WTC11 (cell line): ENCODE measurements around the gene KRT6A. TPM values are rescaled to one million over a fixed set of nuclear protein-coding genes. Genes with fewer than 3 reads are reported as not detected.

Source experiments
- ATAC-seq: fragments of 200-7000 bp; cut with Tn5 transposase; 2 replicates; pipeline ENCODE4 v1.10.0; 2021; ENCODE audit warnings: mild to moderate bottlenecking, moderate library complexity
- CTCF ChIA-PET: fragments of 300-600 bp; sonication (Branson Sonifier 250); formaldehyde crosslinking; loops from one replicate; lab custom pipeline; 2021; ENCODE audit warnings: antibody characterized with exemption; lab: Charles Lee
- POLR2A ChIA-PET: fragments of 350-600 bp; sonication (Branson Sonifier 250); formaldehyde crosslinking; loops from one replicate; lab custom pipeline; 2021; ENCODE audit warnings: antibody characterized with exemption; lab: Charles Lee
- DNase-seq: peaks from one replicate; pipeline ENCODE4 v3.0.0; 2021; ENCODE audit warnings: low spot score
- H3K27ac Mint-ChIP-seq: 2 replicates; pipeline ENCODE4 v1.8.0; 2021; ENCODE audit warnings: mixed read lengths
- H3K27me3 Mint-ChIP-seq: 2 replicates; pipeline ENCODE4 v1.8.0; 2021; ENCODE audit warnings: low read depth, mild to moderate bottlenecking, moderate library complexity, mixed read lengths
- H3K36me3 Mint-ChIP-seq: 2 replicates; pipeline ENCODE4 v1.8.0; 2021; ENCODE audit warnings: mixed read lengths
- H3K4me1 Mint-ChIP-seq: 2 replicates; pipeline ENCODE4 v1.8.0; 2022; ENCODE audit warnings: mixed read lengths
- H3K4me3 Mint-ChIP-seq: 2 replicates; pipeline ENCODE4 v1.8.0; 2021; ENCODE audit warnings: mild to moderate bottlenecking, moderate library complexity, mixed read lengths
- H3K9me3 Mint-ChIP-seq: 2 replicates; pipeline ENCODE4 v1.8.0; 2021; ENCODE audit warnings: mixed read lengths
- ATF2 ChIP-seq: sonication (generic); formaldehyde crosslinking; IDR thresholded peaks from 2 replicates; pipeline ENCODE4 v1.8.1; 2022; ENCODE audit warnings: low read depth, missing genetic modification reagents, borderline replicate concordance
- ATF6 ChIP-seq: sonication (generic); formaldehyde crosslinking; IDR thresholded peaks from 2 replicates; pipeline ENCODE4 v1.8.1; 2023; ENCODE audit warnings: mild to moderate bottlenecking, missing genetic modification reagents
- E2F1 ChIP-seq: sonication (generic); formaldehyde crosslinking; IDR thresholded peaks from 2 replicates; pipeline ENCODE4 v1.8.0; 2022; ENCODE audit warnings: mild to moderate bottlenecking, missing genetic modification reagents
- EMX1 ChIP-seq: fragments of 250-450 bp; sonication (Bioruptor Pico); IDR thresholded peaks from 2 replicates; pipeline ENCODE4 v1.8.0; 2021; ENCODE audit warnings: mild to moderate bottlenecking
- ERG ChIP-seq: fragments of 250-450 bp; sonication (Bioruptor Pico); IDR thresholded peaks from 2 replicates; pipeline ENCODE4 v1.8.0; 2021; ENCODE audit warnings: mild to moderate bottlenecking
- GABPB1 ChIP-seq: sonication (generic); formaldehyde crosslinking; IDR thresholded peaks from 2 replicates; pipeline ENCODE4 v1.8.1; 2023; ENCODE audit warnings: mild to moderate bottlenecking, missing genetic modification reagents
- HMGXB4 ChIP-seq: sonication (generic); formaldehyde crosslinking; IDR thresholded peaks from 2 replicates; pipeline ENCODE4 v1.8.1; 2023; ENCODE audit warnings: mild to moderate bottlenecking, moderate library complexity, missing genetic modification reagents
- IRF1 ChIP-seq: sonication (generic); formaldehyde crosslinking; IDR thresholded peaks from 2 replicates; pipeline ENCODE4 v1.8.0; 2023; ENCODE audit warnings: missing genetic modification reagents
- KAT7 ChIP-seq: sonication (generic); formaldehyde crosslinking; IDR thresholded peaks from 2 replicates; pipeline ENCODE4 v1.8.1; 2023; ENCODE audit warnings: missing genetic modification reagents, mild to moderate bottlenecking, borderline replicate concordance
- MLX ChIP-seq: sonication (generic); formaldehyde crosslinking; IDR thresholded peaks from 2 replicates; pipeline ENCODE4 v1.8.1; 2023; ENCODE audit warnings: mild to moderate bottlenecking, missing genetic modification reagents, moderate library complexity
- SMAD3 ChIP-seq: sonication (generic); formaldehyde crosslinking; IDR thresholded peaks from 2 replicates; pipeline ENCODE4 v1.8.0; 2022; ENCODE audit warnings: missing genetic modification reagents, mild to moderate bottlenecking, borderline replicate concordance
- SOX15 ChIP-seq: fragments of 250-450 bp; sonication (Bioruptor Pico); IDR thresholded peaks from 2 replicates; pipeline ENCODE4 v1.9.0; 2021; ENCODE audit warnings: mild to moderate bottlenecking
- TCF7 ChIP-seq: sonication (generic); formaldehyde crosslinking; IDR thresholded peaks from 2 replicates; pipeline ENCODE4 v1.8.0; 2022; ENCODE audit warnings: mild to moderate bottlenecking, low read depth, missing genetic modification reagents, moderate library complexity
- USF2 ChIP-seq: sonication (generic); formaldehyde crosslinking; IDR thresholded peaks from 2 replicates; pipeline ENCODE4 v1.8.1; 2023; ENCODE audit warnings: mild to moderate bottlenecking, missing genetic modification reagents, moderate library complexity
- ZNF138 ChIP-seq: sonication (generic); formaldehyde crosslinking; conservative IDR thresholded peaks from 2 replicates; pipeline ENCODE4 v1.8.1; 2022; ENCODE audit warnings: mild to moderate bottlenecking, moderate library complexity, missing genetic modification reagents
- ZNF219 ChIP-seq: sonication (generic); formaldehyde crosslinking; IDR thresholded peaks from 2 replicates; pipeline ENCODE4 v1.8.0; 2023; ENCODE audit warnings: missing genetic modification reagents, mild to moderate bottlenecking, borderline replicate concordance
- ZNF317 ChIP-seq: sonication (generic); formaldehyde crosslinking; IDR thresholded peaks from 2 replicates; pipeline ENCODE4 v1.8.1; 2023; ENCODE audit warnings: low read depth, mild to moderate bottlenecking, moderate library complexity, missing genetic modification reagents, borderline replicate concordance
- ZNF512 ChIP-seq: sonication (generic); formaldehyde crosslinking; IDR thresholded peaks from 2 replicates; pipeline ENCODE4 v1.8.1; 2022; ENCODE audit warnings: missing genetic modification reagents, borderline replicate concordance
- total RNA-seq: library from RNA; stranded (reverse); gene quantifications from 3 replicates; pipeline ENCODE4 v1.2.3, GENCODE V29; 2021

Gene KRT6A
- total RNA-seq, 1 experiment from 2014 or later, result not detected

GRCh38 chr12:52480073-52480472 lies 13.0 kb downstream of the KRT6A start:
- ChIA-PET CTCF (no interaction called here), POLR2A (interaction anchor here (0.7 kb wide), 1 partner anchor 22 kb away, joined by 3 read pairs; no protein-coding TSS in a partner anchor)
- DNase-seq (no peak), ATAC-seq (peak; percentile 72)
- peaks cover 4% of the 10 kb centered on the region for H3K4me1 Mint-ChIP-seq
- no peak overlapping the region for H3K27ac Mint-ChIP-seq
- TF ChIP-seq GABPB1 (CRISPR knock-in tag) (no peak), SOX15 (CRISPR knock-in tag) (no peak), ERG (CRISPR knock-in tag) (no peak), TCF7 (CRISPR knock-in tag) (no peak), ZNF138 (CRISPR knock-in tag) (no peak), E2F1 (CRISPR knock-in tag) (no peak), ATF2 (CRISPR knock-in tag) (no peak), ATF6 (CRISPR knock-in tag) (no peak), EMX1 (CRISPR knock-in tag) (no peak), KAT7 (CRISPR knock-in tag) (no peak), USF2 (CRISPR knock-in tag) (no peak)
- H3K9me3 Mint-ChIP-seq, result peaks cover 48% of the 10 kb centered on the region
- peaks cover 15% of the 10 kb centered on the region for H3K36me3 Mint-ChIP-seq
- peaks cover 4% of the 10 kb centered on the region; the same call in 1 of the 2 replicates for H3K27me3 Mint-ChIP-seq
- no peak overlapping the region for H3K4me3 Mint-ChIP-seq

- Mint-ChIP-seq H3K4me3 (no peak overlapping the region), H3K36me3 (peaks cover 15% of the 10 kb centered on the region), H3K27me3 (peaks cover 4% of the 10 kb centered on the region; the same call in 1 of the 2 replicates), H3K4me1 (peaks cover 4% of the 10 kb centered on the region), H3K27ac (no peak overlapping the region), H3K9me3 (peaks cover 45% of the 10 kb centered on the region)
- CTCF ChIA-PET, result no interaction called here
- ATAC-seq (no peak), DNase-seq (no peak)
- POLR2A ChIA-PET, result no interaction called here
- TF ChIP-seq MLX (CRISPR knock-in tag) (no peak), ZNF317 (CRISPR knock-in tag) (no peak), ZNF512 (no peak), IRF1 (CRISPR knock-in tag) (no peak), SMAD3 (CRISPR knock-in tag) (no peak), HMGXB4 (no peak), ZNF219 (CRISPR knock-in tag) (no peak)
These were observed 15.4 kb downstream of the KRT6A start for GRCh38 chr12:52477651-52478050.
